Stimulated activated CD8-positive, alpha-beta memory T cell treated with anti-CD3 and anti-CD28 coated beads, Interleukin-4, amount 100 ng/mL, for 1 hour (primary cell): Measurements from ENCODE around the gene ZNF503.

Experiments used
- DNase-seq, 2 donors: peaks; one replicate each; pipeline ENCODE4 v3.0.0-alpha.2; 2020; ENCODE audit warnings: low read depth in 2 of 2, low spot score in 1 of 2

The ZNF503 gene

DNA sequence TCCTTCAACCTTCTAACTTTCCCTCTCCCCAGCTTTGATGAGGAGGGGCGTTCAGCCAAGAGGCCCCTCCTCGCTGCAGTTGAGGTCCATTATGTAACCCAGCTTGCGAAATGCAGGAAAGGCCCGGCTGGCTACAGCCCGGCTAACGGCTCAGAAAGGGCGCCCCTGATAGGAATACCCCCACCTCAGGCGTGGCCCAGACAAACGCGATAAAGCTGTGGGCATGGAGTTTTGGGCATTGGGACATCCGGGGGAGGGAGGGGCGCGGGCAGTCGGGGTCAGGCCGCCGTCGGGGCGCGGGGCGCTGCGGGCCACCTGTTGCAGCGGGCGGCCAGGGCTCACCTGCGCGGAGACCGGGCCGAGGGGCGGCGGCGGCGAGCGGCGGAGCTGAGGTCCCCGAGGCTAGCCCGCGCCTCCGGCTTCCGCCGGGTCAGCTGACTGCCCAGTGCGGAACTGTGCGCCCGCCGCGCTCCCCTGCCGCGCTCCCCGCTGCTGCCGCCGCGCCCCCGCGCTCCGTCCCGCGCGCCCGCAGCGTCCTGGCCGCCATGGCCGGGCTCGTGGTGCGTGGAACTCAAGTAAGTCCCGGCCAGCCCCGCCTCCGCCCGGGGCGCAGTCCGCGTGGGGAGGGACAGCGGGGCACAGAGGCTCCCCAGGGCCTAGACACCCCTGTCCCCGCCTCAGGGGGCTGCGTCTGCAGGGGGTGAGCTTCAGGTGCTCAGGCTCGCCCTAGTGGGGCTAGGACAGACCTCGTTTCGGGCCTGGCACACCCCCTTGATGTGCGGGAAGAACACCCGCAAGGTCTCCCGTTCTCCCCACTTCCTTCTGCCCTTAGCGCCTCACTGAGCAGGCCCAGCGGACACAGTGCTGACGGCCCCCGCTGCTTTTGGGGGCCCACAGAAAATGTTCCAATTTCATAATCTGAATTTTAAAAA, 29.9 kb upstream of the ZNF503 start, which contains the start of gene LRMDA:
Gene LRMDA, plus strand, starts transcription at position 445 of the 932 bp plus-strand sequence.
- DNase-seq: no peak

DNA sequence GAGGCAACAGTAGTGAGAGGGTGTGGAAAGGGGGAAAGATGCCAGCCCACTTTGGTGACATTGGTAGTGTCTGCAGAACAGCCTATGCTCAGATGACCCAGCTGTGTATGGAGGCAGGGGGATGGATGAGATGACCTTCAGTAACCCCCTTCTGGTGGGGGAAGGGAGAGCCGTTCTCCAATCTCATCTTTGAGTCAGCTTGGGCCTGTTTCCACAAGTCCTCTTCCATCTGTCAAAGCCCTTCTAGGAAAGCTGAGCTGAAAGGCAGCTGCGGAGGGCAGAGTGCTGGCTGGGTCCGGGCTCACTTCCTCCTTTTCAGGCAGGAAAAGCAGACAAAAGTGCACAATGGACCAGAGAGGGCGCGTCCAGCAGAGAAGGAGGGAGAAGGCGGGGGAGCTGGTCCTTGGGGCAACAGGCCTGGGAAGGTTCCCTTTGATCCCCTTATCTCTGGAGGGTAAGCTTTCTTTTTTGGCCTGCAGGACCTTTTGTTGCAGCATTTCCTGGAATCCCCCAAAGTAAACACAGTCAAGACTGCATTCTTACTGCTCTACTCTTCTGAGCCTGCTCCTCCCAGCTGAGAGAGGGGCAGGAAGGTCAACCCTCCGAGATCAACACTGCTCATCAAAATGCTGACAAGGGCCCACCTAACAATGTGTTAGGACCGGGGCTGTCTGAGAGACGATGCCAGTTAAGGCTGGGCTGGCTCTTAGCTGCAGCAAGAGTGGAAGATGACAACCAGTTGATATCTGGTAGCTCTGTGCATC, 28.6 kb upstream of the ZNF503 start:
- no peak for DNase-seq

GRCh38 chr10:75429159-75429827, 27.7 kb upstream of the ZNF503 start:
- DNase-seq: no peak

DNA sequence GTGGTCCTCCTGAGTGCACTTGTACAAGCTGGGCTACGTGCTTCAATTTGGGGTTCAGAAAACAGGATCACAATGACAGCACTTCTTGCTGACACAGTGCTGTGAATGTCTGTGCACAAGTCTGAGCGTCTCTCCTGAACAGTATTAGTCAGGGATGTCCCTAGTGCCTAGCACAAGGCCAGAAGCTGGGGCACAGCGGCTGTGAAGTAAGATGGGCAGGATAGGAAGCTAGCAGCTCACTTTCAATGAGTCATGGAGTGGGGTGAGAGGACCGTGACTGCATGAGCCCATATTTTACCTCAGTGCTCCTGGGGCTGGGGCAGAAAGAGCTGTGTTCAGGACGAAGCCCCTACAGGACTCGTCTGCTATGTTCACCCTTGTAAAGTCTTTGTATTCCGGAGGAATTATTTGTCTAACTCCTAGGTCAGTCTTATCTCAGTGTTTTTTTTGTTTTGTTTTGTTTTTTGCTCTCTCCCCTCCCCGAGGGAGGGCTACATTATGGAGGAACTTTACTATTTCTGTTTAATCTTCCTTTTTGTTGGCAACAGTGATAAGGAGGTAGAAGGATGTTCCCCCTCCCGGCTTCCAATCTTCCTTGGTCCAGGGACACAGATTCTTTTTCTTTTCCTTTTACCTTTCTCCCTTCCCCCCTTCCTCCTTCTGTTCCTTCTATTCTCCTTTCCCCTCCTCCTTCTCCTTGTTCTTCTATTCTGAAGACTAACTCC, 27.0 kb upstream of the ZNF503 start:
- no peak for DNase-seq

DNA sequence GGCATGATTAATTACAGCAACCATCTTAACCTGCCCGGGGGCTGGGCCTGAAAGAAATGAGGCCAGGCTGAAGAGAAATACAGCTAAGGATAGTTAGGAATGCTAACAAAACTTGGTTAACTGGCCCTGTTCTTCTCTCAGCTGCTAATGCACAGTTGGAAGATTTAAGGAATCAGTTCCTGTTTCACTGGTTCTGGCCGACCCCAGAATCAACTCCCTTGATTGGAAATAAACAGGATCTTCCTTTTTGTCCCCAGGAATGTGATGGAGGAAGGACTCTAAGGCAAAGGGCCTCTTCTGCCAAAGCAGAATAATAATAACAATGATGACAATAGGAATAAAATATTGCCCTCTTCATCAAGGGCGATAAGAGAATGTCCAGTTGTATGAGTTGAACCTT, 26.4 kb upstream of the ZNF503 start:
- DNase-seq: no peak

DNA sequence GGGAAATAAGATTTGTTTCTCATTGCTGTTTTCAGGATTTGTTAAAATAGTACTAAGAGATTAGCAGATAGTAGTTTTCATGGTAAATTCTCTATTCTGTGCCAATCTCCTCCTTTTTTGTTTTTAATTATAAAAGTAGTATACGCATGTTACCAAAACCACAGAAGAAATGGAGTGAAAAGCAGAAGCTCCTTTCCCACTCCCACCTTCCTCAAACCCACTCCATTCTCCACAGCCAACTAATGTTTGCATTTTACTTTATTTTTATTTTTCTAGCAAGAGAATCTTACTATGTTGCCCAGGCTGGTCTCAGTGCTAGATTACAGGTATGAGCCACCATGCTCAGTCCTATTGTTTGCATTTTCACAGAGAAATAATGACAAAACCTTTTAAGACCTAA, 25.3 kb upstream of the ZNF503 start:
- DNase-seq: no peak

GRCh38 chr10:75425291-75426079, 23.9 kb upstream of the ZNF503 start:
- DNase-seq: no peak

DNA sequence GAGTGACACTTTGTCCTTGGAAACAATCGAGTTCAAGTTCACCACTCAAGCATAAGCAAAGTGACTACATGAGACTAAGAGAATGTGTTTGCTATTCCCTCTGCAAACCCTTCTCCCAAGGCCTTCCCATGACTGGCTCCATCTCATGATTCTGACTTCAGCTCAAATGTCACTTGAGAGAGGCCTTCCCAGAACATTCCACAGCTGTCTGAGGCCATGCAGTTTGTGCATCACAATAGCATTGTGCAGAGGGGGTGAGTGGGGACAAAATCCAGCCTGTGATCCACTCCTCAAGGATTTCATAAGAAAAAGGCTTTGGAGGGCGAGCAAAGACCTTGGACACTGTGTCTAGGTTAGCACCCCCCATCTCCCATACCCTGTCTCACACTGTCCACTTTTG, 23.0 kb upstream of the ZNF503 start:
- no peak for DNase-seq

GRCh38 chr10:75422913-75423312, 21.3 kb upstream of the ZNF503 start:
- no peak for DNase-seq

- no peak for DNase-seq
Observed at GRCh38 chr10:75418712-75419111, 17.1 kb upstream of the ZNF503 start.

DNA sequence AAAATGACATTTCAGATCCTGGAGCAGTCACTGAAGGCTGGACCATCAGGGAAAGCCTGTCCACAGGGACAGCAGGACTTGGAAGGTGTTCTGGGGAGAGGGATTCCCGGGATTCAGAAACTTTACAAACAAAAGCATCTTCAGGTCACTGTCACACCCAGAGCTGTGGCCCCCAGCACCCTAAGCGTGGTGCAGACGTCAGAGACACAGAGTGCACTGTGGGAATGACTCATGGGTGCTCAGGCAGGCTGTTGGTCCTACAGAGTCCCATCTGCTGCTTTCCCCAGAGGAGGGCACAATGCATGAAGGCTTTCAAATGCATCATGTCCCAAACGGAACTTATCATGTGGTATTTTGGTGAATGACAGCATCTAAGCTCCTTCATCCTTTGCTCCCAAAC, 16.7 kb upstream of the ZNF503 start:
- DNase-seq: no peak

DNA sequence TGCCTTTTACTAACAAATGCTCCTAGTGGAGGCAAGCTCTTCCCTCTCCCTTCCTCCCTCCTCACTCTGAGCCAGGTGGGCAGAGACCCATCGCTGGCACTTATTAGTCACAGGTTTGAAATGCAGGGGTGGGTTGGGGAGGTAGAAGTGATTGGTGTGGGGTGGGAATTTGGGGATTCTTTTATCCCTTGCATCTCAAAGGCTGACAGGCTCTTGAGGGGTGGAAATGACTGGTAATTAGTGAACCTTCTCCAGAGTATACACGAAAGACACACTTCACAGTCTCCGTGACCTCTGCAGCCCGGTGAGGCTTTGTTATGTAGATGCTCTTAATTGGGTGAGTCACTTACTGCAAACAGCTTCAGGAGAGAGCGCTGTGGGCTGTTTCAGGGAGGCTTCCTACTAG, 16.0 kb upstream of the ZNF503 start:
- DNase-seq: no peak

GRCh38 chr10:75414527-75414926, 13.0 kb upstream of the ZNF503 start:
- DNase-seq: no peak

DNA sequence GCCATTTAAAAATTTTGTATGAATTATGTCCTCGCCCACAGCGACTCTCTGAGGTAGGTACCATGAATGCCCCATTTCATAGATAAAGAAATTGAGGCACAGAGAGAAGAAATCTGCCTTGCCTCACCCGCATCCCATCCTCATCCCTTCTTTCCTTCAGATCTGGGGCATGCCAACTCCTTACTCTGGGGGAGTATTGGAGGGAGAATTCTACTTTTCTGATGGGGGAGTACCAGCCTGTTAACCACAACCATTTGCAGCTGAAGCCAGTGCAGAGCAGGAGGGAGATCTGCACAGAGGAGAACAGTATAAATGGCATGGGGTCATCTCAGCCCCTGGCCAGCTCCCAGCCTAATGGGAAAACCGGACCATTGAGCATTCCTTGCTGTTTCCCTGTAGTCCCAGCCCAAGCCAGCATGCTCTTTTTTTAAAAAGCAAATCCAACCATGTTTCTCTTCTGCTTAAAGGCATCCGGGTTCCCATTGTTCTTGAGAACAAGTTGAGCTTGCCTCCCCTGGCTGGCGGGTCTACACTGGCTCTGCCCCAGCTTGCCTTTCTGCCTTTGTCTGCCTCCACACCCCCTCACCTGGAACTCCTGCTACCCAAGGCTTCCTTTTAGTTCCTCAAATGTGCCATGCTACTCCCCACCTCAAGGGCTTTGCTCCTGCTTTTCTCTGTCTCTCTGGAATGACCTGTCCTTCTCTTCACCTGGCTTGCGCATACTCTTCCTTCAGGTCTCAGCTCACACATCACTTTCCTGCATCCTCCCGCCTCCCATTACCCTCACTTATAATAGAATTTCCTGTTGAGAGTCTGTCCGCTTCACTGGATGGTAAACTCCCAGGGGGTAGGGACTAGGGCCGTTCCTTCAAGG, 8.8 kb upstream of the ZNF503 start:
- no peak for DNase-seq

DNA sequence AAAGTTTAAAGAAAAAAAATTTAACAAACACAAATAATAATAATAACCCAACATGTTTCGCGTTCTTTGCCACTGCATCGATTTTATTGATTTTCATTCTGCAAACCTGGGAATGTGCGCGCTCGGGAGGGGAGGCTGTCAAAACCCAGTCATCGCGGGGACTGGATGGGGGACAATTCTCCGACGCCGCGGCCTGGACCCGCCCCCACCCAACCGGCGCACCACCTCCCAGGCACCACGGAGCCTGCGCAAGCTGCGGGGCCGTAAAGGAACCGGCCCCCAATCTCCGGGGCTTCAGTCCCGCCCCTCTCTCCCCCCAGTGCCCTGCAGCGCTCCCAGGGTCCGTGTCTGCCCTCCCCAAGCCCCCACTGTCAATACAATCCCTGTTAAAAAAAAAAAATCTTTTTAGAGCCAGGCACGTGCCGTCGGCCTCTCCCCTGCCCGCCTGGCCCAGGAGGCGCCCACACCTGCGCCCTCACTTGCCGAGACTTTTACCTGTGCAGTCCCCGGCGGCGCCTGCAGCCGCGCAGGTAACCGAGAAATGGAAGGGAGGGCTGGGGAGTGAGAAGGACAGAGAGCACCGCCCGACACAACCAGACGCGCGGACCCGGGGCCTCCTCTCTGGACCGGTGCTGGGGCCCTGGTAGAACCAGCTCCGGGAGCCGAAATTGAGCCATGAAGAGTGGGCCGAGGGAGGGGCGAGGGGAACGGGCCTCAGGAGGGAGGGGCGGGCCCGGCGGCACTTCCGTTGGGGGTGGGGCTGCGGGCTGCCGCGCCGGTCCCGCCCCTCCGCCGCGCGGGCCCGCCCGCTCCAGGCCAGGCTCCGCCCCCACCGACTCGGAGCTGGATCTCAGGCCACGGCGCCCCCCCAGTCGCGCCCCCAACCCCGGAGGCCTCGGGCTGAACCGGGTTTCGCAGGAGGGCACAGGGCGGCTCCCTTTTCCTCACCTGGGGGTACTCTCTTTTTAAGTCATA, 7.6 kb upstream of the ZNF503 start:
- DNase-seq: no peak

DNA sequence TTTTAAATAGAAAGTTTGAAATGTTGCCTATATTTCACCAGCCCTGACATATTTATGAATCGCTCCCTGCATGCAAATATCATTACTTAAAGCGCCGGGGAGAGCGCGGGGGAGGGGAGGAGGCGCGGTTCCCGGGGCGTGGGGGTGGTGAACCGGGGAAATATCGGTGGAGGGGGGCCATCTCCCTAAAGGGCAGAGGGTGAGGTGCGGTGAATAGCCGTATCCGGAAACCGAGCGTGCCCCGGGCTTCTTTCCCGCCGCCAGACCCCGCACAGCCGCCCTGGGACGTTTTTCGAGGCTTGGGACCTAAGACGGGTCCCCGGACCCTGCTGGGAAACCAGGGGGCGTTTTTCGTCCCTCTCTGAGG, 6.9 kb upstream of the ZNF503 start:
- no peak for DNase-seq

- DNase-seq: no peak
Observed at GRCh38 chr10:75407713-75408508, 6.3 kb upstream of the ZNF503 start.
